SKM-1 (cell line): ENCODE data around the gene PDZD4.

ENCODE experiments used
- DNase-seq: peaks from one replicate; lab custom pipeline; 2025; ENCODE audit not compliant: unreplicated experiment; lab: John Stamatoyannopoulos, UW

Gene PDZD4

DNA sequence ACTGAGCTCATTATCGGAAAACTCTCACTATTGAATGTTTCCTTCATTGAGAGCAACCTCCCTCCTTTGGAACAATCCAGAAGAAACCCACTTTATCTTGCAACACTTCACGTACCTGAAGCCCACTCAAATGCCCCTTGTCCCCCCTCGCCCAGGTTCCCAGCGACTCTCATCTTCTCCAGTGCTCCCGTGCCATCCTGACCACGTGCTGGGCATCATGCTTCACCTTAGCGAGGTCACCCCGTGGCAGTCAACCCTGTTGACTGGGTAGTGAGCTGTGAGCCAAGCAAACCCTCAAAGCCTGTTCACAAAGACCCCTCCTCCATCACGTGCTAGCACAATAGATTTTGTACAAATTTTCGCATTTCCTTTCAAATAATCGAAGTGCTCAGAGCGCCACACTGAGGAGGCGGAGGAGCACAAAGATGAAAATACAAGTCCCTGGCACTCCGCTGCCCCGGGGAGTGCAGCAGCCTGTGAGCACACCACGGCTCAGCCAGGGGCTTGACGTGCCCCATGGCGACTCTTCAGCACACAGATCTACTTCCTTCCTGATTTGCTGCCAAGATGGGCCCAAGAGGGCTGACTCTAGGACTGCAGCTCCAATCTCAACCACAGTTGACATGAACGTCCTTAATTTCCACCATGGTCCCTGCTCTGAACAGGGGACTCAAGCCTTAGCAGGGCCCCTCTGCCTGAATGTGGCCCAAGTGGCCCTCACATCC lies 15.6 kb downstream of the PDZD4 start:
- DNase-seq = no peak

DNA sequence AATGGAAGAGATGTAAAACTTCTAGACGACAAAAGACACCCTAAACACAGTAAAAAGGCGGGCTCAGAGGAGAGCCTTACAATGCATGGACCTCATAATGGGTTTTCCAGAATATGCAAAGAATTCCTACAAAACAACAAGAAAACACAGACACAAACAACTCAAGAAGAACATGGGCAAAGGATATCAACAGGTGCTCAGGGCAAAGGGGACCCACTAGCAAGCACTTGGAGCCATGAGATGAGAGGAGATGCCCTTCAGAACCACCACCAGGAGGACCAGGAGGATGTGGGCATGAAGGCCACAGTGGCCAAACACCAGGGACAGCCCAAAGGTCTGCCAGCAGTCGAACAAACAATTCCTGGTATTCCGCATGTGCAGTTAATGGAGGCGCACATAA lies 17.2 kb downstream of the PDZD4 start:
- DNase-seq = no peak

DNA sequence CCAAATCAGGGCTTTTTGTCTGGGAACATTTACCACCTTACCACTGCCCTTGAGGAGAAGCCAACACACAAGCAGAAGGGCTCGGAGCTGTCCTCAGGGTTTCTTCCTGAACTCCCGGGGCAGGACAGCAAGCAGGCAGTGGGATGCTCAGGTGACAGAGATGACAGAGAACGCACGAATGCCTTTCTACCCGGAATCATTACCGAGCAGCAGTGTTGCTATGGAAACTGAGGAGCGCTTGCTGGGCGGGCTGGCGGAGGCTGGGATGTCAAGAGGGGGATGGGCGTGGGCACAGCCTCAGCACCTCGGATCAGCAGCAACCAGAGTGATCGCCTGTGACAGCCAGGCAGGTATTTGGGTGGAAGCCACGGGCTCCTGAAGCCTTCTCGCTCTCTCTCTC lies 18.1 kb downstream of the PDZD4 start:
- DNase-seq = no peak

DNA sequence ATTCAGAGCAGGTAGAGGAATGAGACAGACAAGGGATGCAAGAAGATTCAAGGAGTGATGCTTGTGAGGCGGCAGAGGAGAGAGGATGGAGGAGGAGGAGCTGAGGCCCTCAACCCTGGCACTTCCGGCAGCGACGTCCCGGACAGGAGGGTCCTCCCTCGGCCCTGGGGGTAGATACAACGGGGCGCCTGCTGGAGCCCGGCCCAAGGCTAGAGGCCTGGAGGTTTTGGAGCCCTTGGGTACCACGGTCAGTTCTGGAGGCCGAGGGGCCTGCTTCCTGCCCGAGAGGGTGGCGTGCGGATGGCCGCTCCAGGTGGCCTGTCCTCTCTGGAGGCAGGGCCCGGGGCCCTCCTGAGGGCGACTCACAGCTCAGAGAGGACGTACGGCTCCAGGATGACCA lies 22.4 kb downstream of the PDZD4 start:
- DNase-seq = no peak

DNA sequence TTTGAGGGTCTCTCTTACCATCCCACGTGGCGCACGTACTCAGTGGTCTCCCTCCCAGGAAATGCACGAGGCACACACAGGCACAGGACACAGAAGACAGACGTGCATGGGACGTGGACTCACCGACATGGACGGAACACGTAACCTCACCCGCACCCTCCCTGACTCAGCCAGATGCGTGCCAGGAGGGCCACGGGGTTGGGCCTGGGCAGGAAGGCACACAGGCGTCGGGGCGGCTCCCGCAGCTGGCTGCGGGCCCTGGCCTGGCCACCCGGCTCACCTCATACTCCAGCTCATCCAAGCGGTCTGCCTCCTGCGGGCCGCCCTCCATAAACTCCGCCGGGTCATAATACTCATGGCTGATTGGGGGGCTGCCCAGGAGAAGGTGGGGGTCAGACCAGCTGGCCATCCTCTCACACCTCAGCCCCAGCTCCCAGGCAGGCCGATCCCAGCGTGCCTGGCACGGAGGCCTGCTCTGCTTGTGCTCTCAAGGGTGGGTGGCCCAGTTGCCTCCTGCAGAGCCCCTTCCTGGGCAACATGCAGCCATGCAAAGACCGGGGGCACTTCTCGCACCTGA lies 23.3 kb downstream of the PDZD4 start:
- no peak for DNase-seq

DNA sequence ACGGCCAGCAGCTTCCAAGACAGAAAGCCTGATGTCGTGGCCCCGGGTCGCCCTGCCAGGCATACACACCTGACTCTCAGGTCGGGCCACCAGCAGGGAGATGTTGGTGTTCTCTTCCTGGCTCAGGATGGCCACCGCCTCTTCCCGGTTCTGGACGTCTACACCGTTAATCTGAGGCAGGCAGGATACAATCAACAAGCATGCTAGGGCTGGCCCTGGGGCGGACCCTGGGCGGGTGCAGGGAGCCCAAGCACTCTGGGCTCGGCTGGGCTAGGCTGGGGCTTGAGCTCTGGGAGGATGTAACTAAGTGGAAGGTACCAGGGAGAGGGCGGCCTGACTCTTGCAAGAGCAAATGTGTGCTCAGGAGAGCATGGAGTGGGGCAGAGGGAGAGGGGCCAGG lies 24.9 kb downstream of the PDZD4 start:
- DNase-seq = no peak

DNA sequence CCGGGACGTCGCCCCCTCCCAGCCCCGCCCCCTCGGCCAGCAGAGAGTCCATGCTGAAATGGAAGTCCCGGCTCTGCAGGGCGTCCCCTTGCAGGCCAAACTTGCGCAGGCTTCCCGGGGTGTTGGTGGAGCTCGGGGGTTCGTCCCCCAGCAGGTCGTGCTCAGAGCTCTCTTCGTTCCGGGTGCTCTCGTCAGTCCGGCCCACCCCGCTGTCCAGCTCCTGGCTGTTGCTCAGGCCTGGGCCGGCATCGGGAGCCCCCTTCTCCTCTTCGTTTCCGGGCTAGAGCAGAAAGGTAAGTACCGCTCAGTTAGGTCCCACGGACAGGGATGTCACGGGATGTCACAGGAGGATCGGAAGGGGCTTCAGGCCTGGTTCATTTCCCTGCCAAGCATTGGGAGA lies 25.7 kb downstream of the PDZD4 start:
- DNase-seq = no peak

DNA sequence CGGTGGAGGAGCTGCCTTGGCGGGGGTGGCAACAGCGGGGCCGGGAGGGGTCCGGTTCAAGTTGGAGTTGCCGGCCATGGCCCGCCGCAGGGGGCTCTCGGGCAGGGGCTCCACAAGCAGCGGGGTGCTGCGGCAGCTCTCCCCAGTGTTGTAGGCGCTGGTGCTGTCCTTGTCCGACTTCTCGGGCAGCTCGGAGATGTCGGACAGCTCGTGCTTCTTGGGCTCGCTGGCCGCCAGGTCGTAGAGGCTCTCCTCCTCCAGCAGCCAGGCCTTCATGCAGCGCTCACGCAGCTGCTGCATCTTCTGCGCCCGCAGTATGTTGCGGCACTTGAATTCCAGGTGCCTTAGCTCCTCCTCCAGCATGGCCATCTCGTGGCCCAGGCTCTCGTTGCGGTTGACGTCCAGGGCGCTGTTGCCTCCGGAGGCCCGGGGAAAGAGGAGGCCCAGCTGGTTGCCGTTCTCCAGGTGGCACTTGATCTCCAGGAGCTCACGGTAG lies 26.2 kb downstream of the PDZD4 start:
- DNase-seq = no peak

DNA sequence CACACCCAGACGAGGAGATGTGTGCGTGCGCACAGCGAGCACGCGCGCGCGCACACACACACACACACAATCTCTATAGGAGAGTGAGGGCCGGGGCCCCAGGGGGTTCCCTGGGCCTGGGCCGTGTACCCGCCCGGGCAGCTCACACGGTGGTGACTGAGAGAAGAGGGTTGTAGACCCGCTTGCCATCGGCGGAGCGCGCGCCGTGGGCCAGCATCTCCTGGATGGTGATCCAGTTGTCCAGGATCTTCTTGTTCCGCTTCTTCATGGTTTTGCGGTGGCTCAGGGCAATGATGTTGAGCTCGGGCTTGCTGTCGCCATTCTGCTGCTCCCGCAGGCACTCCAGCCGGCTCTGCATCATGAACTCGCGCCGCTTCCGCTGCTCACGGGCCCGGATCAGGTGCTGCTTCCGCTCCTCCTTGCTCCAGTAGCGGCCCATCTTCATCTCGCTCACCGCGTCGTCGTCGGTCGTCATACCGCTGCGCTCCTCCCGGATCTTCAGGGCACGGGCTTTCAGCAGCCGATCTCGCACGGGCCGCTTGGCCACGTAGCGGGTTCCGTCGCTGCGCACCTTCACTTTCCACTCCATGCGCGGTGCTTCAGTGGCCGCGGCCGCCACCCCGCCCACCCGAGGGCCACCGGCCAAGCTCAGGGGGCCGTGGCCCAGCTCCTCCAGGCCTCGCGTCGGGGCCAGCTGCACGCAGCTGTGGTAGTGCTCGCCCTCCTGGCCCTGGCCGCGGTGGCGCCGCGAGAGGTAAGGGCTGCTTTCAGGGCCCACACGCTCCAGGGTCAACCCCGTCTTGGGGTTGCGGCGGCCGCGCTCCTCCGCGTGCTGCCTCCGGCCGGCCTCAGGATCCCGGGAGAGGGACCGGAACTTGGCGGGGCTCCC lies 26.9 kb downstream of the PDZD4 start:
- no peak for DNase-seq

DNA sequence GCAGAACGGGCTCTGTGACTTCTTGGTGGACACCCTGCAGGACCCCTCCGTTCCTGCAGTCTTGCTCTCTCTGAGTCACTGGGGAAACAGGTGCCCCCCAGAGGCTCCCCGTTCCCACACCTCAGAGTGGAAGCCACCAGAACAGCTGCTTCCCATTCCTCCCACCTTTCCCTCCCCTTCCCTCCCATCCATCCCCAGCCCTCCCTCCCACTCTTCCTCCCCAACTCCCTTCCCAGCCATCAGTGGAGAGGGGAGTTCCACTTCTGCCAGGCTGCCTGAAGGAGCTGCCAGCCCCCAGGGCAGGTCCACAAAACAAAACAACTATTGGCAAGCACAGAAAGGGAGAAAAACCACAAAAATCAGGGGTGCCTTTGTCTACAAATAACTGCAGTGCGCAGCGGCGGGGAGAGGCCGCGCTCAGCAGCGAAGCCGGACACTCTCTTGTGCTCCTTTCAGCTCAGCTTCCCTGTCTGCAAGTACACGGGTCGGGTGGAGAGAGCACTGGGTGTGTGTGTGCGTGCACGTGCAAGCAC lies 27.8 kb downstream of the PDZD4 start:
- no peak for DNase-seq

DNA sequence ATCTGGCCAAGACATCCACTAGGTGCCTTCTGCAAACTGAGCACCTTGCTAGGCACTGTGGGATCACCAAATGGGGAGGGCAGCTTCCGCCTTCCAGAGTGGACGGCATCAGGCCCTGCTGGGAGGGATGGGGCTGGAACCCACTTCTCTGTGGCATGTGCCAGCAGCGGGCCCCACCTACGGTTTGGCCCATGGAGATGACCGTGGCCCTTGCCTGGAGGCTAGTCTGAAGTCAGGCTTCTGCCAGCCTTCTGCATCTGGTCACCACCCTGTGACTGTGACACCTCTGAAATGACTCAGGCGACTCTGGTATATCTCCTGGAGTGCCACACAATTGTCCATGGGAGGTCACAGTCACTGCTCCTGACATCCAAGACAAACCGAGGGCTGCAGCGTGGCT lies 28.7 kb downstream of the PDZD4 start:
- DNase-seq = no peak

DNA sequence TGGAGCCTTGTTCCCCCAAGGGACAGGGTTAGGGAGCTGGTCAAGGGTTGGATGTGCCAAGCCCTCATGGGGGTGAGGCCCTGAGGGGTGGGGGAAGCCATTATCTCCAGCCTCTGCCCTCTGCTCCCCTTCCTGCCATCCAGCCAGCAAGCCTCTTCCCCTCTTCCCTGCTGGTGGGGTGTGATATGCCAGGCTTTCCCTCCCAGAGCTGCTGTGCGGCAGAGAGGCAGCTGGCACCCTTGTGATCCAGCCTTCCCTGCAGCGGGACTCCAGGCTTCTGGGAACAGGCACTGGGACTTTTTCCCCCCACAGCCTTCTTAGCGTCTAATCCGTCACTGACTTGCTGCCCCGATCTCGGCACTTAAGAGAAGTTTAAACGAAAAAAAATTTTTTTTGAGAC lies 29.6 kb downstream of the PDZD4 start:
- DNase-seq = no peak

DNA sequence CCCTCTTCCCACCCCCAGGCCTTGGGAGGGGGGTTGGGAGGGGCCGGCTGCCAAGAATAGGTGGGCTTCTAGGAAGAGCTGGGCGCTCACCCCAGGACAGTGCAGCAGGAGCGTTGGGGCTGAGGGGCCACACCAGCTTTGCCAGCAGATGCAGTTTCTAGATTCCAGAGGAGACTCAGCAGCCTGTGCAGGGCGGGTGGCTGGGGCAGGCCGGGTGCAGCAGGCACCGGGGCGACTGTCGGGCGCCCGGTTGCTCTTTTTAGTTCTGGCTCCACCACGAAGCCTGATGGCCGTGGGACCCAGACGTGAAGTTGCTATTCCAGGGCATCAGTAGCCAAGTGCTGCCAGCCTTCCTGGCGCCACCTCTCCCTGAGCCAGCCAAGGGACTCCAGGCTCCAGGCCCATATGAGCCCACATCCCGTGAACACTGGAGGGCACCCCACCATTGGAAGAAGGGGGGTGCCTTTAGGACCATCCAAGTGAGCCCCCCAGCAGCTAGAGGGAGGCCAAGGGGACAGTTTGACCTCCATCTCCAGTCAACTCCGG lies 30.1 kb downstream of the PDZD4 start:
- no peak for DNase-seq

DNA sequence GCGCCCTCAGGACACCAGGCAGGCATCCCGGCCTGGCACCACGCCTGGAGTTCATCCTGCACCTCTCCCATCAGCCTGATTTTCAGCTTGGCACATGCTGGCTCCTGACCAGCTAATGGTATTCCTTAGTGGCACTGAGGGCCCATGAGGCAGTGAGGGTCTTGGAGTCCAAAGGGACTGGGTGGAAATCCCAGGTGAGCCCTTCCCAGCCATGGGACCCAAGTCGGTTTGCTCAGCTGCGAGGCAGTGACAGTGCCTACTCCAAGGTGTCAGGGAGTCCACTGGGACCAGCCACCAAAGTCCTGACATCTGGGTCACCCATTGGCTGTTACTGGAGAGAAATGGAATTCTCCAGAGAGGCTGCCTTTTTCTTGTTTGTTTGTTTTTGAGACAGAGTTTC lies 31.0 kb downstream of the PDZD4 start:
- no peak for DNase-seq

DNA sequence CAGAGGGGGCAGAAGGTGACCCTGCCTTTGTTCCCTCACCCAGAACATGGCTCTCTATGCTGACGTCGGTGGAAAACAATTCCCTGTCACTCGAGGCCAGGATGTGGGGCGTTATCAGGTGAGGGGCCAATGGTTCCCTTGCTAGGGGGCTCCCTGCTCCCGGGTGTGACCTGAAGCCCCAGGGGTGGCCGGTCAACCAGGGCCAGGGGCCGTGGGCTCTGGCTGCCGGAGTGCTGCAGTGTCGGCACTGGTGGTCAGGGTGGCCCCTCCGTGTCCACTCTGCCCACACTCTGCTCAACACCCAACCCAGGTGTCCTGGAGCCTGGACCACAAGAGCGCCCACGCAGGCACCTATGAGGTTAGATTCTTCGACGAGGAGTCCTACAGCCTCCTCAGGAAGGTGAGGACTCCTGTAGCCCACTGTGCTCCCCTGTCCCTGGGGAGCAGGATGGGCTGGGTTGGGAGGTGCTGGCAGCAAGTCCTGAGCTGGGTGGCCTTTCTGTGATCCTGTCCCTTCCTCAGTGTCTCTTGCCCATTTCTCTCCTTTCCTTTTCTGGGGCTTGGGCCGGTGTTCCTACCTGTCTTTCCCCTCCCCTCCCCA lies 32.8 kb downstream of the PDZD4 start:
- DNase-seq = no peak

DNA sequence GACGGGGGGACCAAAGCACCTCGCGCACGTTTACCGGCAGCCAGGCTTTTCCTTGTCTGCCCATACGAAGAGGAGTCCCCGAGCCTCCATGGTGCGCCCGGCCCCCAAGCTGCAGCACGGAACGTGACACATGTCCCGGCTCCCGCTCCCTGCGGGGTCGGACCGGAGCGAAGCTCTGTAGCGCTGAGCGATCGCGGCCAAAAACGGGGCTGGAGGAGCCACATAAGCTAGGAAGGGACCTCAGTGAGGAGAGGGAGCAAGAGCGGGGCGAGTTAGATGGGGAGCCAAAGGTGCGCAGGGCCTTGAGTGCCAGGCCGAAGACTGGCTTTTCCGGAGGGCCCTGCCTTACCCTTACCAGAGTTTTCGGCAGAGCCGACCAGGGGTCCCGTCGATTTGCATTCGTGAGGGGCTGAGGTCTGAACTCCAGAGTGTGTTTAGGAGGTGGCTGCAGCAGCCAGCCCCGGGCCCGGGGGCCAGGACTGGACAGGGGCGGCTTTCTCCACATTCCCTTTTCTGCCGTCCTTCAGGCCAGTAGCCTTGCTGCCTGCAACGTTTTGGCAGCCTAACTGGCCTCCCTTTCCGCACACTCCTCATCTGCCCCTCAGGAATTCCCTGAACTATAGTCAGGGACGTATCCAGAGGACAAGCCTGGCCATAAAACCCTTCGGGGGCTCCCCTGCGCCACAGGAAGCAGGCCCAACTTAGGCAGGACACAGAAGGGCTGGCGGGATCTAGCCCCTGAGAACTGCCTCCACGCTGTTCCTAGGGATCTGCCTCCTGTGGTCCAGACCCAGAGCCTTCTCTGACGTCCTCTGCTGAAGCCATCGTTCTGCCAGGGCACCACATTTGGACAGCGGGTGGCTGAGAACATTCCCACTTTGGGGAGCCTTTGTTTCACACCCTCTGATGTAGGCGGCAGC lies 35.2 kb downstream of the PDZD4 start:
- no peak for DNase-seq

DNA sequence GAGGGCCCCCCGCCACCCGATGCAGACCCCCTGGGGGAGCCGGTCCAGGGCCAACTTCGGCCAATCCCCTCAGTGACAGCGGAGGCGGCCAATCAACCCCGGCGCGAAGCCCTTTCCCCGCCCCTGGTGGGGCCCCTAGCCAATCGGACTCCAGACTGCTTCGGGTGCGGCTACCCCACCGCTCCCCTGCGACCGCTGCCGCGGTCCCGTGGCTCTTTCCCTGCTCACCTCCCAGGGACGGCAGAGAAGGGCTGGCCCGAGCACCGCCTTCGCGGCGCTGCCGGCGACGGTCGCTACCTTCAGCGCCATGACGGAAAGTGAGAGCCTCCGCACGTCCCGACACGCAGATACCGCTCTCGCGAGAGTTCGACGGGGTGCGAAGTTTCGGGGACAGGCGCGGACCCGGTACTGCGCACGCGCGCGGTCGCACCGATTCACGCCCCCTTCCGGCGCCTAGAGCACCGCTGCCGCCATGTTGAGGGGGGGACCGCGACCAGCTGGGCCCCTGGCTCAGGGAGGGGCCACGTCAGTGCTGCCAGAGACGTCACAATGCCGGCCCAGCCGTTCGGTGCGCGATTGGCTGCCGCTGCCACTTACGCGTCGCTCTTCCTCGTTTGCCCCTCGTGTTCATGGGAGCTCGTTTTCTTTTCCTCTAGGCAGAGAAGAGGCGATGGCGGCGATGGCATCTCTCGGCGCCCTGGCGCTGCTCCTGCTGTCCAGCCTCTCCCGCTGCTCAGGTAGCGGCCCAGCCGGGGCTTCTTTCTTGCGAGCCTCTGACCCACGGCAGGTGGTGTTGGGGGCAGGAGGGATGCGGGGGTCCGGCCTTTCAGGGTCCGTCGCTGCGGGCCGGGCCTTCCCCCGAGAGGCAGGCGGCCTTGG lies 36.1 kb downstream of the PDZD4 start, which contains the start of the genes IDH3G and SSR4:
IDH3G (minus strand) TSS at position 358 of the 879 bp plus-strand sequence; CDS start at position 309, 49 bp downstream.
SSR4 (plus strand) TSS at position 651 of the 879 bp plus-strand sequence; CDS start at position 671, 20 bp downstream.
- peak; percentile 76 for DNase-seq

DNA sequence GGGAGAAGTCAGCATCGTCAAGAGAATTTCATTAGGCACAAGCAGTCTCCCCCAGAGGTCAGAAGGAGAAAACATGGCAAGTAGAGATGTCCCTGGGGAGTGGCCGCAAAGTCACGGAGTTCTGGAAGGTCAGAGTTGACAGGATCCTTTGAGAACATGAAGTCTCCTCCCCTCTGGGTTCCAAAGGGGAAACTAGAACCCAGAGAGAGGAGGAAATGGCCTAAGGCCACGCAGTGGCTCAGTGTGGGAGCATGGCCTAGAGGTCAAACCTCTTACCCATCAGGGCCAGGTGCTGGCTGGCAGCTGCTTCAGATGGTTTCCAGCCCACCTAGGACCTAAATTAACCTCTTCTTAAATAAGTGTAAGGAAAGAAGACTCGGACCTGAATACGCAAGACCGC lies 37.1 kb downstream of the PDZD4 start:
- no peak for DNase-seq

DNA sequence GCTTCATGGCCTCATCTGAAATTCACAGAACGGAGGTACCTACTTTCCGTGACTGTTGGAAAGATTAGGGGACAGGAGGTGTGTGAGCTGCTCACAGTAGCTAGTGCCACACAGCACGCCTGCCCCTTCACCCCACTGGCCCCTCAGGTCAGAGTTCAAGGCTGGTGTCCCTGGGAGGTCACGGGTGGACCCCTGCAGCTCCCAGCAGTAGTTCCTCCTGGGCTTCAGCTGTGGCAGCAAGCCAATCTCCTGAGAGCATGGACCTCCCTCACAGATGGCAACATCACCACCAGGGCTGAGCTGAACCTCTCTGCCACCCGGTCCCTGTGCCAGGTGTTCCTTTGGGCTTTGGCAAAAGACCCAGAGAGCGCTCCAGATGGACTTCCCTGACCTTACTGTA lies 38.0 kb downstream of the PDZD4 start:
- no peak for DNase-seq
